NCI-H69 (cell line): Measurements from ENCODE around the gene GALNT10.

Experiments
- DNase-seq: peaks from one replicate; lab custom pipeline; 2025; lab: John Stamatoyannopoulos, UW

GALNT10 gene

GRCh38 chr5:154442801-154443200, 252.3 kb downstream of the GALNT10 start:
- no peak for DNase-seq

- peak; percentile 45 for DNase-seq
Measured at GRCh38 chr5:154444556-154445421, 254.3 kb downstream of the GALNT10 start.

- peak; percentile 97 for DNase-seq
Measured at GRCh38 chr5:154445422-154446194, 255.1 kb downstream of the GALNT10 start, which contains the start of gene SAP30L. TSS of gene SAP30L (plus strand) at chr5:154445997. CDS start at chr5:154446605, 608 bp downstream.

- peak; percentile 71 for DNase-seq
Measured at GRCh38 chr5:154446195-154447088, 255.9 kb downstream of the GALNT10 start.

GRCh38 chr5:154447089-154447725, 256.7 kb downstream of the GALNT10 start:
- peak; percentile 62 for DNase-seq

GRCh38 chr5:154449786-154450185, 259.3 kb downstream of the GALNT10 start:
- DNase-seq: no peak

- no peak for DNase-seq
Measured at GRCh38 chr5:154451957-154452356, 261.4 kb downstream of the GALNT10 start.

- no peak for DNase-seq
Measured at GRCh38 chr5:154455585-154455984, 265.1 kb downstream of the GALNT10 start.

- no peak for DNase-seq
Measured at GRCh38 chr5:154456540-154456939, 266.0 kb downstream of the GALNT10 start.

GRCh38 chr5:154459015-154459414, 268.5 kb downstream of the GALNT10 start:
- no peak for DNase-seq

- no peak for DNase-seq
Measured at GRCh38 chr5:154460172-154460571, 269.6 kb downstream of the GALNT10 start.

- peak; percentile 64 for DNase-seq
Measured at GRCh38 chr5:154461531-154461930, 271.0 kb downstream of the GALNT10 start.

GRCh38 chr5:154464438-154464837, 273.9 kb downstream of the GALNT10 start:
- DNase-seq: peak; percentile 18

- no peak for DNase-seq
Measured at GRCh38 chr5:154465169-154465568, 274.6 kb downstream of the GALNT10 start.

- no peak for DNase-seq
Measured at GRCh38 chr5:154466147-154466546, 275.6 kb downstream of the GALNT10 start.

GRCh38 chr5:154466671-154467070, 276.1 kb downstream of the GALNT10 start:
- no peak for DNase-seq

- DNase-seq: peak; percentile 82
Measured at GRCh38 chr5:154467655-154468354, 277.3 kb downstream of the GALNT10 start.

GRCh38 chr5:154470137-154470536, 279.6 kb downstream of the GALNT10 start:
- DNase-seq: no peak
